ENCODE measurements around the gene NME1. TPM values are rescaled to one million over a fixed set of nuclear protein-coding genes. Genes with fewer than 3 reads are reported as not detected.

The NME1 gene
- total and polyA plus RNA-seq, 9 of the 15 experiments (the other 6 are each of a cell fraction or from before 2014, with no cell fraction given) = 449 to 1,588 (median 604) TPM

GRCh38 chr17:51153210-51154072 lies at the start of gene NME1 (continued):
- TF ChIP-seq ZNF75A (CRISPR knock-in tag; IDR thresholded peaks at IDR 0.05) (no peak), ATF1 (CRISPR knock-in tag; IDR thresholded peaks at IDR 0.05) (no peak), ATF1 (tag; IDR thresholded peaks at IDR 0.05) (peak; percentile 93), KDM4B (IDR thresholded peaks at IDR 0.05; ENCODE audit: borderline replicate concordance in 2 of 2, low read depth in 1 of 2) (peak in 1 of 2 experiments; percentile 99; a peak in 2 of 4 replicates), NR4A1 (CRISPR knock-in tag; IDR thresholded peaks at IDR 0.05) (no peak), NR4A1 (tag; IDR thresholded peaks at IDR 0.05) (no peak), CREB5 (CRISPR knock-in tag; IDR thresholded peaks at IDR 0.05) (no peak), SOX6 (IDR thresholded peaks at IDR 0.05) (peak; percentile 78; the same call in 1 of the 2 replicates), SNIP1 (IDR thresholded peaks at IDR 0.05; ENCODE audit: low read depth) (no peak), USF2 (CRISPR knock-in tag; IDR thresholded peaks at IDR 0.05) (peak; percentile 89), ATF4 (CRISPR knock-in tag; IDR thresholded peaks at IDR 0.05) (0 out of 2 replicates have a peak, but pooled peaks have one; percentile 44), PYGO2 (tag; IDR thresholded peaks at IDR 0.05) (peak; percentile 61), CBFA2T3 (IDR thresholded peaks at IDR 0.05) (no peak; the same call in 1 of the 2 replicates), NFATC3 (IDR thresholded peaks at IDR 0.05) (peak; percentile 80)
- TF ChIP-seq, protein P1, sequence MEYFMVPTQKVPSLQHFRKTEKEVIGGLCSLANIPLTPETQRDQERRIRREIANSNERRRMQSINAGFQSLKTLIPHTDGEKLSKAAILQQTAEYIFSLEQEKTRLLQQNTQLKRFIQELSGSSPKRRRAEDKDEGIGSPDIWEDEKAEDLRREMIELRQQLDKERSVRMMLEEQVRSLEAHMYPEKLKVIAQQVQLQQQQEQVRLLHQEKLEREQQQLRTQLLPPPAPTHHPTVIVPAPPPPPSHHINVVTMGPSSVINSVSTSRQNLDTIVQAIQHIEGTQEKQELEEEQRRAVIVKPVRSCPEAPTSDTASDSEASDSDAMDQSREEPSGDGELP (CRISPR knock-in tag; IDR thresholded peaks at IDR 0.05; ENCODE audit: borderline replicate concordance) = peak; percentile 94

Measured in K562 (cell line).